Measurements from ENCODE around the gene RNF187.
"Not testable (repeated sequence)": the region's sequence is repeated elsewhere in the genome, so short reads cannot be mapped to it uniquely, and the experiment has no call there.

Gene RNF187

DNA sequence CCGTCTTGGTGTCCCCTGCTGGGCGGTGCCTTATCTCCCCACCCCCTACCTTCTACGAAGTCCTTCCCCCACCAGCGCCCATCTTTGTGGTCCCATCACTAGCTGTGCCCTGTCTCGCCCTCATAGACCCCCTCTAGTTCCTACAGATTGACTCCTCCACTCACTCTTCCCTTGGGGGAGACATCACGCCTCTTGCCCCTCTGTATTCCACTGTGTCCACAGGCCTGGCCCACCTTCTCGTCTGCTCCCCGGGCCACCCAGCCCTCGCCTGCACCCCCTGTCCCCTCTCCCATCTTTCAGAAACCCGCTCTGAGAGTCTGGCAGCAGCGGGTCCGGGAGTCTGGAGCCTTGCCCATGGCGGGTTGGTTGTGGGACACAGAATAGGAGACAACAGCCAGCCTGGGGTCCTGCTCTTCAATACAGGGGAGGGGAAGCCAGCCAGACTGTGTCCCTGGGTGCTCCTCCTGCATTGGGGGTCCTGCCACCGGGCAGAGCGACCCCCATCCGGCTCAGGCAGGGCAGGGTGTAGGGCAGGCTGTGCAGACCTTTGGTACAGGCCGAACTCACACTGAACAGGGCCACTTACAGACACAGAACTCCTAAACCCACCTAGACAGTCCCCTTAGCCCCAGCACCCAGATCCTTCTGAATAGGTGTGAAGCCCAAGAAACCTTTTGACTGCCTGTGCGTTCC is 1.1 kb downstream of the RNF187 start:
- DNase-seq (ENCODE audit: low spot score): no peak

GRCh38 chr1:228488818-228489674 is 1.9 kb downstream of the RNF187 start:
- no peak for DNase-seq (ENCODE audit: low spot score)

DNA sequence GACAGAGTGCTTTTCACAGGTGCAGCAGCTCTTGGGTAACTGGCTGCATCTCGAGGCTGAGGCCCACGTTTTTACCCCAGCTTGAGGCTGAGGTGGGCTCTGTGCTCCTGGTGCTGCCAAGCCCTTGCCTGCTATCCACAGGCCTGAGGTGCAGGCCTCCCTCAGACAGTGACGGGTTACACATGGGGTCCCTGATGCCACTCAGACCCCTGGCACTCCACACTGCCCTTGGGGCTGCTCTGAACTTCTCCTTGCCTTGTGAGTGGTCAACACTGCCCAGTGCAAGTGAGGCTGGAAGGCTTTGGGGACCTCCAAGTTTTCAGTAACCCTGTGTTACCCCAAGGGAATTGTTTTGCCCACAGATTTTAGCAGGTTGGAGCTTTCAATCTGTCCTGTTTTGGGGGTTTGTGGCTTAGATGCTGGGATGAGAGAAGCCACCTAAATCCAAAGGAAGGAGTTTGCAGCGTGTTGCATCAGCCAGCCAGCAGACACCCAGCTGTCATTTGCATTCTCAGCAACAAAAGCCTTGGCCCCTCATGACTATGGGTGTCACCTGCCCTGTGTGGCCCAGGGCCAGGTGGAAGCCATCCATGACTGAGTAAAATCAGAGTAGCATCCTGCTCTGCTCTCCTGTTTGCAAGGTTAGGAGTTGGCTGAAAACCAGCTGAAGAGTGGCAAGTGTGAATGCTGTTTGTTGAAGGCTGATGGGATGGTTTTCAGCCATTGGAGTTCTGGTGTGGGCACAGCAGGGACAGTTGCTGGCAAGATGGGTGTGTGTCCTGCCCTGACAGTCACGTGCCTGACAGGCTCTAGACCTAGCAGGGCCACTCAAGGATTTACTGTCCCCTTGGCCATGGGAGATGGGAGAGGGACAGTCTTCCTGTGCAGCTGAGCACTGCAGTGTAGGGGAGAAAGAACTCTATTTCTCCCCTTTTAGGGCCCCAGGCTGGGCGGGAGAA is 3.2 kb downstream of the RNF187 start:
- peak; percentile 34 for DNase-seq (ENCODE audit: low spot score)

- DNase-seq (ENCODE audit: low spot score): no peak
Measured at GRCh38 chr1:228493141-228494043, 6.2 kb downstream of the RNF187 start.

GRCh38 chr1:228494044-228494353 is 6.8 kb downstream of the RNF187 start:
- DNase-seq (ENCODE audit: low spot score): no peak

DNA sequence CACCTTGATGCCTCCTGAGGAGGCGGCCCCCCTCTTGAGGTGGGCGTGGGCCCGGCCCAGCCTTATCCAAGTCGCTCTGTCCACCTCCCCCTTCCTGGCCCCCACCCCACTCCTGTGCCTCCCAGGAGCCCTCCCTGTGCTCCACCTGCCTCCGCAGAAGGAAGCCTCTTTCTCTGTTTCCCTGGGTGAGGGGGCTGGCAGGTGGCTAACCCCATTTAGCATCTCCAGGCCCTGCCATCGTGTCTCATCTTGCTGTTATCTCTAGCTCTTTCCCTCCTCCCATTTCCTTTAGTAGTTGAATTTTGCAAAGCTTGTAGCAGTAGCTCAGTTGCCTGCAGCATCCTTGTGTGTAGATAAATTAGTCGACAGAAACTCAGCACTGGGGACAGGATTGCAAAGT is 7.2 kb downstream of the RNF187 start:
- no peak for DNase-seq (ENCODE audit: low spot score)

DNA sequence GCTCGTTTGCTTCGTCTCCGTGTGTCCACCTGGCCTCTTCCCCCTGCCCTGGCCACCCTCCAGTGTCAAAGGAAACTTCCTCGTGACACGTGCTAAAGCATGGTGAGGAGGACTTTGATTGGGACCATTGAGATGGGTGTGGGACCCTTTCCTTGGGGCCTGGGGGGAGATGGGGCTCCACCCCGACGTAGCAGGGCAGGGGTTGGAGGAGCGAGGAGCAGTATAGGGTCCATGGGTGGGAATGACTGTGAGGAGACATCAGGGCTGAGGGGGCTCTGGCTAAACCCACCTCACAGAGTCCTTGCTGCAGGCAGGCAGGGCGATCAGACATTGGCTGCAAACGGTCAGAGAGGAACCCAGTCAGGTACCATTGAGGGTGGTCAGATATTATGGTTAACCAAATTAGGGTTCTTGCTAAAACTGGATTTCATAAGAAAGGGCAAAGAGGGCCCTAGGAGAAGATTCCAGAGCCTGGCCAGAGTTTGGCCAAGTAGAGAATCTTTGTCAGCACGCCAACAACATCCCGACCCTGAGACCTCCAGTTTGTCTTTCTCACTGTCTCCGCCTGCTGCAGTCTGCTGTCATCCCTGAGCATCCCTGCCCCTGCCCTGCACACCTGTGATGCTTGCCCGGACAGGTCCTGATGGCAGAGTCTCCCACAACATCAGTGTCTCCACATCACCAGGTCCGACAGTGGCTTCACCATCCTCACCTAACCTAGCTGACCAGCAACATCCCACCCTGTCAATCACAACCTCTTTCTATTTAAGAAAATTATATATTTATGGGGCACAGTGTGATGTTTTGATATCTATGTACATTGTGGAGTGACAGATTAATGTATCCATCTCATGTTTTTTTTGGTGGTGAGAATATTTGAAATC is 8.0 kb downstream of the RNF187 start:
- no peak for DNase-seq (ENCODE audit: low spot score)

- no peak for DNase-seq (ENCODE audit: low spot score)
Measured at GRCh38 chr1:228496084-228496483, 8.9 kb downstream of the RNF187 start.

DNA sequence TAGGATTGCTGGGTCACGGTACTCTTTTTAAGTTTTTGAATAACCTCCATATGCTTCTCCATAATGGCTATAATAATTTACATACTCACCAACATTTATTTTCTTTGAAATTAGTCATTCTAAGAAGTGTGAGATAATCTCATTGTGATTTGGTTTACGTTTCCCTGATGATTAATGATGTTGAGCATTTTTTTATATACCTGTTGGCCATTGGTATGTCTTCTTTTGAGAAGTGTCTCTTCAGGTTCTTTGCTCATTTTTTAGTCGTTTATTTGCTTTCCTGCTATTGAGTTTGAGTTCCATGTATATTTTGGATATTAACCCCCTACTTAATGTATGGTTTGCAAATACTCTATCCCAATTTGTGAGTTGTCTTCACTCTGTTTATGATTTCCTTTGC is 9.3 kb downstream of the RNF187 start:
- DNase-seq (ENCODE audit: low spot score): no peak

- DNase-seq (ENCODE audit: low spot score): no peak
Measured at GRCh38 chr1:228497206-228497605, 10.0 kb downstream of the RNF187 start.

DNA sequence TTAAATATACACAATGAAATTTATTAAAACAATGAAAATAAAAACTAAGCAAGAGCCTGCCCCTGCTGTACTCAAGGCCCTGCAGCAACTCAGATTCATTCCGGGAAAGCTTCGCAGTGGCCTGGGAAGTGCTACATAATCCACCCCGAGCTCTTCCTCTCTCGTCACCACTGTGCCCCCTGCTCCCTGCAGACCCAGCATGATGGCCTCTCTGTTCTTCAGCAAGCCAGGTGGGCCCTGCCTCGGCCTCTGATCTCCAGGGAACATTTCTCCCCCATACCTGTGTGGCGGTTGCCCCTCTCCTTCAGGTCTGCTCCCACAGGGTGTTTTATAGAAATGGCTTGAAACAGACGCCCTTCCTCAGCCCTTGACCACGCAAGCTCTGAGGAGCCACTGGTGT is 10.6 kb downstream of the RNF187 start:
- DNase-seq (ENCODE audit: low spot score): no peak

GRCh38 chr1:228500143-228500734 is 13.1 kb downstream of the RNF187 start:
- DNase-seq (ENCODE audit: low spot score): no peak

DNA sequence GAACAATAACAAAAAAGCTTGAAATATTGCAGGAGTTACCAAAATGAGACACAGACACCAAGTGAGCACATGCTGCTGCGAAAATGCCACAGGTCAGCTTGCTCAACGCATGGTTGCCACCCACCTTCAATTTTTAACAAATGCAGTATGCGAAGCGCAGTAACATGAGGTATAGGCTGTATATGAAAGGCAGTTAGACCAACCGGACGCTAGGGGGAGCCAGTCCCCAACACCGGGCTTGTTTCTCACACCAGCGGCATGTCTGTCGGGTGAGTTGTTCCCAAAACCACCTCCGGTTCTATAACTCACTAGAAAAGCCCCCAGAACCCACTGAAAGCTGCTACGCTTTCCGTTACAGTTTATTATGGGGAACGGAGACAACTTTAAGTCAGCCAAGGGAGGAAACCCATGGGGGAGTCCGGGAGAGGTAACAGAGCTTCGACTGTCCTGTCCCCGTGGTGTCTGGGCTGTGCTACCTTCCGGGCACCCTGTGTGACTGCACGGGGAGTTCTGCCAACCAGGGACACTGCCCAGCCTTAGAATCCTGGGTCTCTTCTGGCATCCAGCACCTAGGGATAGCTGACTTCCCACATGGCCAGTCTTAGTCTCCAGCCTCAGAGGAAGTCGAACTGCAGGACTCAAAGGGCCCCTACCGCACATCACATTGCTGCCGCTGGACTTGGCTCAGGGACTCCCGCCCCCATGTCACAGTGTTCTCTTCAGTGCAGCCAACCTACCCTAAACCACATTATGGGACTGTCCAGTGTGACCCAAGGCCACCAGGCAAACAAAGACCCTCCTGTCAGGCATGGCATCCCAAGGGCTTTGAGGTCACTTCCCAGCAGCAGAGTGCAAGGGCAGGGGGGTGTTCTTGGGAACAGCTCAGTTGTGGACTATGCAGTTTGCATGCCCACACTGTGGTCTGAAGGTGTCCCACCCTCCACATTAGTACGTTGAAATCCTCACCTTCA is 14.0 kb downstream of the RNF187 start:
- DNase-seq (ENCODE audit: low spot score): peak; percentile 89

DNA sequence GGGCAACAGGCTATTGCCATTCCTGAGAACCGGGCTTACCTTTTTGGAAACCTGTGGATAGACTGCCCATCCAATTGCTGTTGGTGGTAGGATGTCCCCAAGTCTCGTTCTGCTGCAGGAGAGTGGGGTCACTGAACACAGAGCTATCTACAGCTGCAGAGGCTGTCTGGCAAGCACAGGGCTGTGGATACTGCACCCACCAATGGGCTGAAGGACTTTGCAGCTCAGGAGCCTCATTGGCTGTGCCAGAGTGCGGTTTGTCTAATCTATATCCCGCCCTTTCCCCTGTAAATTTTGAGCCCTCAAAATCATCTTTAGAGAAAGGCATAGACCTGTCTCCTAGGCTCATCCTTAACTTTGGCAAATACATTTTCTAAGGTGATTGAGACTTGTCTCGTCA is 15.3 kb downstream of the RNF187 start:
- no peak for DNase-seq (ENCODE audit: low spot score)

DNA sequence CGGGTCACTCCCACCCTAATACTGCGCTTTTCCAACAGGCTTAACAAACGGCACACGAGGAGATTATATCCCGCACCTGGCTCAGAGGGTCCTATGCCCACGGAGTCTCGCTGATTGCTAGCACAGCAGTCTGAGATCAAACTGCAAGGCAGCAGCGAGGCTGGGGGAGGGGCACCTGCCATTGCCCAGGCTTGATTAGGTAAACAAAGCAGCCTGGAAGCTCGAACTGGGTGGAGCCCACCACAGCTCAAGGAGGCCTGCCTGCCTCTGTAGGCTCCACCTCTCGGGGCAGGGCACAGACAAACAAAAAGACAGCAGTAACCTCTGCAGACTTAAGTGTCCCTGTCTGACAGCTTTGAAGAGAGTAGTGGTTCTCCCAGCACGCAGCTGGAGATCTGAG is 18.8 kb downstream of the RNF187 start:
- not testable (repeated sequence) for DNase-seq (ENCODE audit: low spot score)

- DNase-seq (ENCODE audit: low spot score): no peak
Measured at GRCh38 chr1:228507961-228508652, 20.9 kb downstream of the RNF187 start.

DNA sequence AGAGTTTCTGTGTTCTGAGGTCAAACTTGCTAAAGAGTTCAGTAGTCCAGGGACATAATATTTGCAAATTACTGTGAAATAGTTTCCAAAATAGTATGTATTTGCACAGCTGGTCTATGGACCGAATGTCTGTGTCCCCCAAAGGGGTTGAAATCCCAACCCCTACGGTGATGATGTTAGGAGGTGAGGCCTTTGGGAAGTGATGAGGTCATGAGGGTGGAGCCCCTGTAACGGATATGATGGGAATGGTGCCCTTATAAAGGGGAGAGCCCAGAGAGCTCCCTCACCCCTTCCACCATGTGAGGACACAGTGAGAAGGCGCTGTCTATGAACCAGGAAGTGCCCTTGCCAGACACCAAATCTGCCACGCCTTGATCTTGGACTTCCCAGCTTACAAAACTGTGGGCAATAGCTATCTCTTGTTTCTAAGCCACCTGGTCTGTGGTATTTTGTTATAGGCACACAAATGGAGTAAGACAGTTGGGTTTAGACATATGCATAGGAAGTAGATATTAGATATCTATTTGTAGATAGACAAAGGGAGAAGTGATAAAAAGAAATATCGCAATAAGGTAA is 21.7 kb downstream of the RNF187 start:
- no peak for DNase-seq (ENCODE audit: low spot score)

Measured in AG20443 (cell line).